RCC 7860 (cell line): ENCODE results near the gene ACSF2.

Experiments used
- DNase-seq: peaks from one replicate; pipeline ENCODE4 v3.0.0-alpha.2; 2015; ENCODE audit warnings: low spot score
- FAIRE-seq: peaks from 2 replicates; lab custom pipeline; 2012; peaks lifted over from hg19 to GRCh38; lab: Jason Lieb, UNC

Gene ACSF2

GRCh38 chr17:50476545-50477315, 50.7 kb downstream of the ACSF2 start:
- no peak for FAIRE-seq
- DNase-seq, result no peak

- no peak for DNase-seq
- FAIRE-seq, result no peak
Measured at GRCh38 chr17:50477976-50478375, 52.0 kb downstream of the ACSF2 start.

- DNase-seq, result peak; percentile 83
- no peak for FAIRE-seq
Measured at GRCh38 chr17:50478391-50479381, 52.7 kb downstream of the ACSF2 start, which contains the start of gene RSAD1. Gene RSAD1, plus strand, starts transcription at chr17:50478860. Its CDS starts 25 bp downstream, at chr17:50478885.

DNA sequence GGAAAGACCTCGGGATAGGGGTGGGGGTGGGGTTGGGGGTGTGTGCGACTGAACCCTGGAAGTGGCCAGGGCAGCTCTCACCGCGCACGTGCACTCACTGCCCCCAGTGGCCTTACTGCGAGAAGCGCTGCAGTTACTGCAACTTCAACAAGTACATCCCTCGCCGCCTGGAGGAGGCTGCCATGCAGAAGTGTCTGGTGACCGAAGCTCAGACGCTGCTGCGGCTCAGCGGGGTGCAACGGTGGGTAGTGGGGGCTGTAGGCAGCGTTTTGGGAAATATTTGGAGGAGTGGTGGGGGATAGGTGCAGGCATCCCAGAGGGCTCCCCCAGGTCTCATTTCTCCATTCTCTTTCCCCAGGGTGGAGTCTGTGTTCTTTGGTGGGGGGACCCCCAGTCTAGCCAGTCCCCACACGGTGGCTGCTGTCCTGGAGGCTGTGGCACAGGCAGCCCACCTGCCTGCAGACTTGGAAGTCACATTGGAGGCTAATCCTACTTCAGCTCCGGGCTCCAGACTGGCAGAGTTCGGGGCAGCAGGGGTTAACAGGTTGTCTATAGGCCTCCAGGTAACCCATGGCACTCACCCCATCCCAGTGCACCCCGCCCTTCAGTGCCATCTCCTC, 53.6 kb downstream of the ACSF2 start:
- no peak for FAIRE-seq
- DNase-seq, result peak; percentile 59

GRCh38 chr17:50480142-50480764, 54.2 kb downstream of the ACSF2 start:
- FAIRE-seq, result no peak

DNA sequence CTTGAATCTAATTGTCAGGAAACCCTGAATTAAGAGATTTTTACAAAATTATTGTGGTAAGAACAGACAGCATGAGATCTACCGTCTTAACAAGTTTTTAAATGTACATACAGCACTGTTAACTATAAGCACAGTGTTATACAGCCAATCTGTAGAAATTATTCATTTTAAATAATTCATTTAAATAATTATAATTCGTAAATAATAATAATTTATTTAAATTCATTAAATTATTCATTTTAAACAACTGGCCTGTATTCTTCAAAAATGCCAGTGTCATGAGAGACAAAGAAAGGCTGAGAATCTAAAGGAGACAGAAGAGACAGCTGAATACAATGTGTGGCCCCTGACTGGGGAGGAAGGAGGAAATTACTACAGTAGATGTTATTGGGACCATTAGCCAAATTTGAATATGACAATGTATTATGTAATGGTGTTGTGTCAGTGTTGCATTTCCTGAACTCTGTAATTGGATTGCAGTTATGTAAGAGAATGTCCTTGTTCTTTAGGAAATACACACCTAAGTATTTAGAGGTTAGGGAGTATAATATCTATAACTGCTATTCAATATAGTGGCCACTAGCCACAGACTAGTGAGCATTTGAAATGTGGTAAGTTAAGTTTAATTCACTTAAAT, 55.0 kb downstream of the ACSF2 start:
- FAIRE-seq (no peak), DNase-seq (no peak)

More at GRCh38 chr17:50480142-50480764, 54.2 kb downstream of the ACSF2 start:
- no peak for DNase-seq

GRCh38 chr17:50481648-50482047, 55.6 kb downstream of the ACSF2 start:
- DNase-seq (no peak), FAIRE-seq (no peak)

DNA sequence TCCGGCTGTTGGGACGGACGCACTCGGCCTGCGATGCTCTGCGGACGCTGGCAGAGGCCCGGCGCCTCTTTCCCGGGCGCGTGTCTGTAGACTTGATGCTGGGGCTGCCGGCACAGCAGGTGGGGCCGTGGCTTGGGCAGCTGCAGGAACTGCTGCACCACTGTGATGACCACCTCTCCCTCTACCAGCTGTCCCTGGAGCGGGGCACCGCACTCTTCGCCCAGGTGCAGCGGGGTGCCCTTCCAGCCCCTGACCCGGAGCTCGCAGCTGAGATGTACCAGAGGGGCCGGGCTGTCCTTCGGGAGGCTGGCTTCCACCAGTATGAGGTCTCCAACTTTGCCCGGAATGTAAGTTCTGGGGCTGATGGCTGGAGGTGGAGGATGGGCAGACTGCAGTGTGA, 56.1 kb downstream of the ACSF2 start:
- DNase-seq (no peak), FAIRE-seq (no peak)

GRCh38 chr17:50482516-50482915, 56.5 kb downstream of the ACSF2 start:
- DNase-seq (peak; percentile 92), FAIRE-seq (peak; percentile 89)

GRCh38 chr17:50483266-50483665, 57.2 kb downstream of the ACSF2 start:
- FAIRE-seq, result no peak
- no peak for DNase-seq

DNA sequence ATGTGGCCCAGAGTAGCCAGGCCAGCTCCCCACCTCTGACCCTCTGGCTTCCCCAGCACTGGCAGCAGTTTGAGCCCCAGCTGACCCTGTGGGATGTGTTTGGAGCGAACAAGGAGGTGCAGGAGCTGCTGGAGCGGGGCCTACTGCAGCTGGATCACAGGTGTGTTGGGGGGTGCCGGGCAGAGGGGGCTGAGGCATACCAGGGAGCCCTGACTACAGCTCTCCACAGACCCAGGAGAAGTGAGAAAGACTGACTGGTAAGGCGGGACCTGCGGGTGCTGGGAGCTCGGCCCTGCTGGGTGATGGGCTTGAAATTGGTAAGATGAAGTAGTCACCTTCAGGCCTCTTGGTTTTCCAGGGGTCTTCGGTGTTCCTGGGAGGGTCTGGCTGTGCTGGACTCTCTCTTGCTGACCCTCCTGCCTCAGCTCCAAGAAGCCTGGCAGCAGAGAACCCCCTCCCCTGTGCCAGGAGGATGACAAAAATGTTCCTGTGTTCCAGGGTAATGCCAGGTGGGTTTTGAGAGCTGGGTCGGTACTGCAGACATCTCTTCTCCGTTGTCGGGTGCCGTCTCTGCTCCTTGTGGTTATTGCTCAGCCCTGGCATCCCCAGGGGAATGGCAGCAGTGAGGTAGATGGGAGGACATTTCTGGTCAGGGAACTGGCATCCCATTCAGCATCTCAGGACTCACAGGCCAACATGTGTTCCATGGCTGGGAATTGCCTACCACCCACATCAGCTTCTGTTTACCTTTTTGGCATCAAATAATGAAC, 58.6 kb downstream of the ACSF2 start:
- no peak for DNase-seq
- no peak for FAIRE-seq

DNA sequence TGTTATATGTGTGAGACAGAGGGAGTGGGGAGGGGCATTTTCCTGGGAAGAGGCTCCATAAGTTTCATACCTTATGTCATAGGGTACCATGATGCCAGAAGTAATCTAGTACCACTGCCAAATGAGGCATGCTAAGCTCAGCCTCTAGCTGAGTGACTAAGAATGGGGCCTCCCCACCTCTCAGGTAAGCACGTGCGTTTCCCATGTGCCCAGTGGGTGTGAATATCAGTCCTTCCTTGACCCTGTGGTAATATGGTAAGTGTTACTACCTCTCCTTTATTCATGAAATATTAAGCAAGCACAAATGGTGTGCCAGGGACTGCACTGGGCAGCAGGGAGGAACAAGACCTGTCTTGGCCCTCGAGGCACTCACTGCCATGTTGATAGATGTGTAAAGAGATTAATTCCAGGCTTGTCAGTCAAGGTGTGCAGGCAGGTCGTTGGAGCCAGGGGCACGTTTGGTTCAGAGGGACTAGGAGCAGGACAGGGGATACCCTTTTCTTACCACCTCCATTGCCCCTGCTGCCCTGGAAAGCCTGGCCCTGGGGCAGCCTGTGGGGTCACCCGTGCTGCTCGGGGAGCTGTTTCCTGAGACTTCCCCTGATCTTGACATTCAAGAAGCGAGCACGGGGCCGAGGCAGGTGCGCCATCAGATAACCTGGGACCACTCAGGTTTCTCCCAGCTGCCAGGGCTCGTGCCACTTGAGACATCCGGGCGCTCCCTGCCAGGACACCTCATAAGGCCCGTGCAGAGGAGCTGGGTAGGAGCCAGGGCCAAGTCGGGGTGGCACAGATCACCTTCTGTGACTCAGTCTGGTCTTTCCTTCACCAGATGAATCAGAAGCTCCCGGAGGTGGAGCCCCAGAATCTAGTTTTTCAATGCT, 61.4 kb downstream of the ACSF2 start:
- DNase-seq (no peak), FAIRE-seq (no peak)

- no peak for DNase-seq
- FAIRE-seq, result no peak
Measured at GRCh38 chr17:50488880-50489279, 62.9 kb downstream of the ACSF2 start.

GRCh38 chr17:50491505-50491904, 65.5 kb downstream of the ACSF2 start:
- DNase-seq (no peak), FAIRE-seq (no peak)

- no peak for DNase-seq
- FAIRE-seq, result no peak
Measured at GRCh38 chr17:50492214-50492613, 66.2 kb downstream of the ACSF2 start.

DNA sequence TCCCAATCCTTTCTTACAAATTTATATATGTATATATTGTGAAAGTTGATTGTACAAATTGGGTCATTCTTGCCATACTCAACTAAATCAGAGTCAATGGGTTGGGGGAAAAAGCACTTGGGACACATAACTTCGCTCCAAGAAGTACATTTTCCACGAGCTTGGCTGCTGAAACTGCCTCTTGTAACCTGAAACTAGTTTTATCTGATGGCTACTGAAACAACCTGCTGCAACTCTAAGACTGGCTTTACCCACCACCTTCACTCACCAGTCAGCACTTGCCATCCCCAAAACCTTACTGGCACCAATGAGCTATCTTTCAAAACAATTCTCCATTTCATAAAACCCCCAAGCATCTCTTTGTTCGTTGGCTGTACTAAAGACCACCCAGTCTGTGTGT, 67.7 kb downstream of the ACSF2 start:
- FAIRE-seq, result no peak

GRCh38 chr17:50495217-50495823, 69.3 kb downstream of the ACSF2 start:
- DNase-seq, result no peak
- FAIRE-seq, result no peak

More for the DNA sequence above, 67.7 kb downstream of the ACSF2 start:
- DNase-seq, result no peak

GRCh38 chr17:50495918-50496317, 69.9 kb downstream of the ACSF2 start:
- no peak for FAIRE-seq
- DNase-seq, result no peak
